Smooth muscle cell (in vitro differentiated cells): ENCODE data around the gene NTSR2. TPM values are rescaled to one million over a fixed set of nuclear protein-coding genes. Genes with fewer than 3 reads are reported as not detected.

Experiments
- DNase-seq: peaks from one replicate; lab custom pipeline; 2025; ENCODE audit not compliant: unreplicated experiment; lab: John Stamatoyannopoulos, UW
- H2AFZ ChIP-seq: fragments of 200-600 bp; sonication (generic); 2 replicates; pipeline ENCODE4 v1.6.0; 2016; ENCODE audit warnings: antibody characterized with exemption, low read depth, mild to moderate bottlenecking
- H3F3A ChIP-seq: fragments of 200-600 bp; sonication (generic); 2 replicates; pipeline ENCODE4 v1.6.0; 2017; ENCODE audit warnings: antibody characterized with exemption, low read depth
- H3K27ac ChIP-seq: fragments of 200-600 bp; sonication (generic); 2 replicates; pipeline ENCODE4 v1.5.1; 2016; ENCODE audit warnings: low read depth, mild to moderate bottlenecking
- H3K27me3 ChIP-seq: fragments of 200-600 bp; sonication (generic); 2 replicates; pipeline ENCODE4 v1.6.1; 2016; ENCODE audit warnings: low read depth, mild to moderate bottlenecking
- H3K36me3 ChIP-seq: fragments of 200-600 bp; sonication (generic); 2 replicates; pipeline ENCODE4 v1.5.1; 2016; ENCODE audit warnings: low read depth
- H3K4me1 ChIP-seq: fragments of 200-600 bp; sonication (generic); 2 replicates; pipeline ENCODE4 v1.5.1; 2016; ENCODE audit warnings: low read depth
- H3K4me2 ChIP-seq: fragments of 200-600 bp; sonication (generic); 2 replicates; pipeline ENCODE4 v1.6.0; 2016; ENCODE audit warnings: mild to moderate bottlenecking
- H3K4me3 ChIP-seq: fragments of 200-600 bp; sonication (generic); 2 replicates; pipeline ENCODE4 v1.5.1; 2016; ENCODE audit warnings: mild to moderate bottlenecking
- H3K79me2 ChIP-seq: fragments of 200-600 bp; sonication (generic); 2 replicates; pipeline ENCODE4 v1.6.0; 2016; ENCODE audit warnings: low read depth, mild to moderate bottlenecking
- H3K9ac ChIP-seq: fragments of 200-600 bp; sonication (generic); 2 replicates; pipeline ENCODE4 v1.6.0; 2016; ENCODE audit warnings: low read depth
- H3K9me3 ChIP-seq: fragments of 200-600 bp; sonication (generic); replicated peaks from 2 replicates; pipeline ENCODE4 v1.5.1; 2016; ENCODE audit warnings: low read depth
- H4K20me1 ChIP-seq: fragments of 200-600 bp; sonication (generic); 2 replicates; pipeline ENCODE4 v1.6.0; 2016; ENCODE audit warnings: low read depth
- CTCF ChIP-seq: fragments of 200-600 bp; sonication (generic); IDR thresholded peaks from 2 replicates; pipeline ENCODE4 v1.5.1; 2017; ENCODE audit warnings: borderline replicate concordance, mild to moderate bottlenecking, antibody characterized with exemption; ENCODE audit not compliant: insufficient read depth, poor library complexity, severe bottlenecking
- WGBS: methylation state at CpG from one replicate; pipeline ENCODE4 v1.1.7; 2016; ENCODE audit warnings: low lambda C conversion rate; 5-methylcytosine and 5-hydroxymethylcytosine counted together
- polyA plus RNA-seq: library from polyadenylated mRNA; unstranded; fragments of >200 nt; fragmentation: Nextera tagmentation; extraction: Ambion mirVana; gene quantifications from 2 replicates; pipeline ENCODE4 v1.2.1, GENCODE V29; 2016
- total RNA-seq: library from RNA; depleted of rRNA; stranded (reverse); fragments of >200 nt; gene quantifications from 2 replicates; pipeline ENCODE4 v1.2.3, GENCODE V29; 2014

The NTSR2 gene
- total and polyA plus RNA-seq, 2 experiments from 2014 or later = not detected

- DNase-seq = no peak
- Histone ChIP-seq H3K4me3 (no peak overlapping the region), H3K79me2 (no peaks in the 10 kb centered on the region), H2AFZ (no peak overlapping the region), H3K27ac (no peak overlapping the region), H3K9ac (no peak overlapping the region), H3K27me3 (peaks cover 17% of the 10 kb centered on the region), H3F3A (no peaks in the 10 kb centered on the region), H3K36me3 (no peaks in the 10 kb centered on the region), H3K4me2 (no peak overlapping the region), H4K20me1 (no peaks in the 10 kb centered on the region), H3K9me3 (no peaks in the 10 kb centered on the region), H3K4me1 (peaks cover 3% of the 10 kb centered on the region)
- WGBS = 88% methylated on average over 10 of the region's 10 CpGs
- no peak for TF ChIP-seq CTCF
These were observed 16.0 kb upstream of the NTSR2 start for GRCh38 chr2:11685906-11686470.

- H3K9me3 ChIP-seq = no peaks in the 10 kb centered on the region
- no peak for TF ChIP-seq CTCF
- WGBS = 93% methylated on average over 12 of the region's 12 CpGs
These were observed 15.0 kb upstream of the NTSR2 start for GRCh38 chr2:11684894-11685460.

DNA sequence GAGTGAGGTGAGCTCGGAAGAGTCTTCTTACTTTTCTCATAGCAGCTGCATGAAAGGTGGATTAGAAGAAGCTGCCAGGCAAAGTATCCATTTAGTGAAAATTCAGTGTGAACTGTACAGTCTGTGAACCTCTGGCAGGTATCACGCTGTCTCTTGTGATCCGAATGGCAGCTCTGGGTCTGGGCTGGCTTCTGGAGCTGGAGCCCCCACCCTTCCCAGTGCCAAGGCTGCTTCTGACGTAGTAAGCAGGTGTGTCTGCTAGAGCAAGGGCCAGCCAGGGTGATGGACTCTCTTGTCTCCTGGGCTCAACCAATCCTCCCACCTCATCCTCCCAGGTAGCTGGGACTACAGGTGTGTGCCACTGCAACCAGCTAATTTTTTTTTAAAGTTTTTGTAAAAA lies 14.0 kb upstream of the NTSR2 start:
- no peaks in the 10 kb centered on the region for H3K79me2 ChIP-seq
- WGBS = 90% methylated on average over 4 of the region's 4 CpGs
- H3F3A ChIP-seq = no peaks in the 10 kb centered on the region
- no peak overlapping the region for H3K4me2 ChIP-seq
- H3K4me3 ChIP-seq = no peak overlapping the region
- no peak overlapping the region for H3K27ac ChIP-seq
- no peaks in the 10 kb centered on the region for H3K9me3 ChIP-seq
- DNase-seq = no peak
- H3K27me3 ChIP-seq = peaks cover 17% of the 10 kb centered on the region
- no peaks in the 10 kb centered on the region for H3K36me3 ChIP-seq
- no peak overlapping the region for H3K9ac ChIP-seq
- peaks cover 3% of the 10 kb centered on the region for H3K4me1 ChIP-seq
- no peaks in the 10 kb centered on the region for H4K20me1 ChIP-seq
- no peak for TF ChIP-seq CTCF
- H2AFZ ChIP-seq = no peak overlapping the region

More at GRCh38 chr2:11684894-11685460, 15.0 kb upstream of the NTSR2 start:
- Histone ChIP-seq H3K4me3 (no peak overlapping the region), H3F3A (no peaks in the 10 kb centered on the region), H3K4me1 (peaks cover 3% of the 10 kb centered on the region), H3K79me2 (no peaks in the 10 kb centered on the region), H3K4me2 (no peak overlapping the region), H3K9ac (no peak overlapping the region), H3K36me3 (no peaks in the 10 kb centered on the region), H4K20me1 (no peaks in the 10 kb centered on the region), H3K27ac (no peak overlapping the region), H3K27me3 (peaks cover 17% of the 10 kb centered on the region), H2AFZ (no peak overlapping the region)
- no peak for DNase-seq

DNA sequence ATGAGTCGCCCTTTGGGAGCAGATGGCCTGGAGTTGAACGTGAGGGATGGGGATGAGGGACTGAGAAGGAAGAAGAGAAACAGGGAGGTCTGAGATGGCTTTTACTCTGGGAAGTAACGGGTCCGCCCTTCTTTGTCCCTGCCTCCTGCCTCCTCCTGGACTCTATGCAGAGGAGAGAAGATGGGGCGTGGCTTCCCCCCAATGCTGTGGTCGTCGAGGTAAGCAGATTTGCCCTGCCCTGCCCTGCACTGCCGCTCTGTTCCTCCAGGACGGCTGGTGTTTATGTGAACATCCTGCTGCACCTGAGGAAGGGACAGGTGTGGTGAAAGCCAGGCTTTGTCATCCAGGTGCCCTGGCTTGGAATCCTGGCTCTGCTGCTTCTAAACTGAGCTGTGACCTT lies 13.5 kb upstream of the NTSR2 start:
- Histone ChIP-seq H3K4me1 (no peaks in the 10 kb centered on the region), H4K20me1 (no peaks in the 10 kb centered on the region), H3K4me3 (no peak overlapping the region), H3K9ac (no peak overlapping the region), H3K79me2 (no peaks in the 10 kb centered on the region), H3K9me3 (no peaks in the 10 kb centered on the region), H3K4me2 (no peak overlapping the region), H2AFZ (no peak overlapping the region), H3K27ac (no peak overlapping the region), H3K27me3 (peaks cover 21% of the 10 kb centered on the region), H3F3A (no peaks in the 10 kb centered on the region), H3K36me3 (no peaks in the 10 kb centered on the region)
- WGBS = 56% methylated on average over 9 of the region's 9 CpGs
- no peak for TF ChIP-seq CTCF
- DNase-seq = no peak
